Body of pancreas (tissue), 4 donors: ENCODE results near the gene EYS.

Source experiments
- CTCF ChIP-seq, 7 experiments: fragments of 450-650 bp in 4 of 7; fragments of 200-600 bp in 3 of 7; sonication (generic) in 3 of 7; IDR thresholded peaks; one replicate each; pipeline ENCODE4 v1.5.1; 2016 to 2019; ENCODE audit warnings: antibody characterized with exemption in 7 of 7
- POLR2A ChIP-seq, 3 donors: fragments of 450-650 bp; IDR thresholded peaks; one replicate each; pipeline ENCODE4 v1.6.1; 2016; ENCODE audit warnings: antibody characterized with exemption in 3 of 3, mild to moderate bottlenecking in 2 of 3

- no peak for TF ChIP-seq CTCF (IDR thresholded peaks at IDR 0.05)
- no peak for TF ChIP-seq POLR2A (IDR thresholded peaks at IDR 0.05)
These were observed 702.7 kb downstream of the EYS start for GRCh38 chr6:65004283-65004682.
